ENCODE results near the gene MUC20.
A peak's percentile ranks its signal among the peaks of the same experiment; 100 is the strongest.

The MUC20 gene

DNA sequence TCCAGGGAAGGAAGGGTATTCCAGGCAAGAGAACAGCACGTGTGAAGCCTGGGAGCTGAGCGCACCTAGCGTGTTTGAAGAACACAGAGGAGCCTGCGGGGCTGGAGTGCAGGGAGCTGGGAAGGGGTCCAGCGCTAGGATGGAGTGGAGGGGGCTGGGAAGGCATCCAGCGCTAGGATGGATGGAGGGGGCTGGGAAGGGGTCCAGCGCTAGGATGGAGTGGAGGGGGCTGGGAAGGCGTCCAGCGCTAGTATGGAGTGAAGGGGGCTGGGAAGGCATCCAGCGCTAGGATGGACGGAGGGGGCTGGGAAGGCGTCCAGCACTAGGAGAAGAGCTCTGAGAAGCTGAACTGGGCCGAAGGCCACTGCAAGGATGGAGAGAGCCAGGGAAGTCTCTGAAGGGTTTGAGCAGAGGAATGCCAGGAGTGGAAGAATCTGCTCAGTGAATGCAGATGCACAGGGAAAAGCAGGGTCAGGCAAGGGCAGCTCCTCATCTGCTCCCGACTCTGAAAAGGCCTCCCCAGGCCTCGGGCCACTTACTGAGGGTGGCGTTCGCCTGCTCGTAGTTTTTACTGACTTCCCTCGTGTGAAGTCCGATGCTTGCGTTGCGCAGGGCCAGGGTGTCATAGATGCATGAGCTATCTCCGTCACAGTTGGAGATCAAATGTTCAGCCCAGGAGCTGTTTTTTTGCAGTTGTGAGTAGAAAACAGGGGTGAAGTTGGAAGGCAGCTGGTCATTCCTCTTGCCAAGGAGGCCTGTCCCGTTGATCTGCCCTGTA, 39.8 kb downstream of the MUC20 start:
- Mint-ChIP-seq H3K27ac (no peak overlapping the region), H3K9me3 (no peaks in the 10 kb centered on the region), H3K4me3 (no peak overlapping the region), H3K27me3 (peaks cover 92% of the 10 kb centered on the region), H3K36me3 (peaks cover 1% of the 10 kb centered on the region), H3K4me1 (peaks cover 14% of the 10 kb centered on the region)
- peak; percentile 13 for DNase-seq
- CTCF ChIA-PET, result interaction anchor here (1.1 kb wide), 1 partner anchor 90 kb away, joined by 5 read pairs; no protein-coding TSS in a partner anchor

DNA sequence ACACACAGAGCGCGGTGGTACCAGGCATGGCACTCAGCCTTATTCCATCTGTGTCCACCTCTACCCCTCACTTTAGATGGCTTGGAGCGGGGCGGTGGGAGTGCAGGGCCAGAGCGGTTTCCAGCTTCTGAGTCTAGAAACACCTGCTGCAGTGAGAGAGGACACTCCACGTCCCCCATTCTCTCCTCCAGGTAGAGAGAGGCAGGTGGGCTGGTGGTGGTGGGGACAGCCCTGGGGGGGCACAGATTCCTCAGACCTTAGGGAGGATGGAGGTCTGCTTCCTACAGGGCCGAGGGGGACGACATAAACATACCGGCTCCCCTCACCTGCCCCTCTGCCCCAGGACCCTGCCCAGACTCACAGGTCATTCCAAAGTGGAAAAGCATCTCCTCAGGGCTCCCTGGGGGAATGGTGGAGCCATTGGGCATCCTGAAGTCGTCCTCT, 40.4 kb downstream of the MUC20 start:
- CTCF ChIA-PET, result interaction anchor here (1.1 kb wide), 1 partner anchor 90 kb away, joined by 5 read pairs; no protein-coding TSS in a partner anchor
- no peak overlapping the region for H3K4me3 Mint-ChIP-seq
- H3K27me3 Mint-ChIP-seq, result peaks cover 95% of the 10 kb centered on the region
- peak; percentile 4 for DNase-seq
- peaks cover 9% of the 10 kb centered on the region for H3K4me1 Mint-ChIP-seq
- H3K27ac Mint-ChIP-seq, result no peak overlapping the region
- H3K36me3 Mint-ChIP-seq, result peaks cover 1% of the 10 kb centered on the region
- no peaks in the 10 kb centered on the region for H3K9me3 Mint-ChIP-seq

DNA sequence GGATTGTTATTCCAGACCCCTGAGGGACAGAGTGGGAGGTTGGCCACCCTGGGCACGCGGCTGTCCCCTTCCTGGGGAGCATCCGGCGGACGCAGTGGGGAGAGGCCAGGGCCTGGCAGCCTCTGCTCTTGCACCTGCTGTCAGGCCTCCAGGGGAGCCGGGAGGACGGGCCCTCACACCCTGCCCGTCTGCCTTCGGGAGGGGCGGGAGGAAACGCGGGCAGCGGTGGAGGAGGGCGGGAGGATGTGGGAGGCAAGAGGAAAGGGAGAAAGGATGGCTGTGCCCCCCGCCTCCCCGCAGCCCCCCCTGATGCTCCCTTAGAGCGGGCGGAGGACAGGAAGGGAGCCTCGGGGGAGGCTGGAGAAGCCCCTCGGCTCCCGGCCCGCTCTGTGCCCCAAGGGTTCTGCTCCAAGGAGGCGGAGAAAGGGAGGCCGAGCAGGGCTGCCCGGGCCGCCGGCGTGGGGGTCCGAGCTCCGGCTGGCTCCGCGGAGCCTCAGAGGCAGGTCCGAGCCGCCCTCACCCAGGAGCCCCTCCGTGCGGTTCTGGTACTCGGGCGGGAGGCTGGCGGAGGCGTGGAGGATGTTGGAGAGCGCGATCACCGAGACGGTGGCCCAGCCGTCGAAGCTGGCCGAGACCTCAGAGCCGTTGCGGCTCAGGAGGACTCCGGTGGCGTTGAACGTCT, 40.9 kb downstream of the MUC20 start:
- H3K27ac Mint-ChIP-seq, result no peak overlapping the region
- H3K27me3 Mint-ChIP-seq, result peaks cover 91% of the 10 kb centered on the region
- peak; percentile 31 for DNase-seq
- no peak overlapping the region for H3K4me3 Mint-ChIP-seq
- CTCF ChIA-PET, result no interaction called here
- H3K36me3 Mint-ChIP-seq, result peaks cover 1% of the 10 kb centered on the region
- no peaks in the 10 kb centered on the region for H3K9me3 Mint-ChIP-seq
- H3K4me1 Mint-ChIP-seq, result peaks cover 7% of the 10 kb centered on the region

DNA sequence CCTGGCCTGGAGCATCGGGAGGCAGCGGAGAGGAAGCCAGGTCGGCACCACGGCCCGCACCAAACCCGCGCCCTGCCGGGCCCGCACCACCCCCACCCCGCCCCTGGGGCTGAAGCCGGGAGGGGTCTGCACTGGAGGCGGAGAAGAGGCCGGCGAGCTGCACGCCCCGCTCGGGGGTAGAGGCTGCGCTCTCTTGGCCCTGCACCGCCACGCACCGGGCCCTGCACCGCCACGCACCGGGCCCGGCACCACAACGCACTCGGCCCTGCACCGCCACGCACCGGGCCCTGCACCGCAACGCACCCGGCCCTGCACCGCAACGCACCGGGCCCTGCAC, 41.4 kb downstream of the MUC20 start:
- CTCF ChIA-PET, result no interaction called here
- Mint-ChIP-seq H3K4me3 (no peak overlapping the region), H3K4me1 (peaks cover 5% of the 10 kb centered on the region), H3K36me3 (peaks cover 1% of the 10 kb centered on the region), H3K9me3 (peaks cover under 1% of the 10 kb centered on the region), H3K27me3 (peaks cover 86% of the 10 kb centered on the region), H3K27ac (no peak overlapping the region)
- DNase-seq, result peak; percentile 18

DNA sequence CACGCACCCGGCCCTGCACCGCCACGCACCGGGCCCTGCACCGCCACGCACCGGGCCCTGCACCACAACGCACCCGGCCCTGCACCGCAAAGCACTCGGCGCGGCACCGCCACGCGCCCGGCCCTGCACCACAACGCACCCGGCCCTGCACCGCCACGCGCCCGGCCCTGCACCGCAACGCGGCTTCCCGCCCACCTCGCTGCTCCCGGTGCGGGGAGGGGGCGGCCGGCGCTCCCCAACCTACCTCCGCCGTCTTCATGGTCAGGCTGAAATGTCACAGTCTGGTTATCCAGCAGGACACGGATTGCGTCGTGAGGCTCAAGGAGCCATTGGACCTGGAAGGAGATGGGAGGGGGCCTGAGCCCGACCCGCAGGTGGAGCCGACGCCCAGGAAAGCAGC, 41.8 kb downstream of the MUC20 start:
- CTCF ChIA-PET, result no interaction called here
- no peak for DNase-seq
- peaks cover 82% of the 10 kb centered on the region for H3K27me3 Mint-ChIP-seq
- peaks cover 5% of the 10 kb centered on the region for H3K4me1 Mint-ChIP-seq
- no peak overlapping the region for H3K4me3 Mint-ChIP-seq
- peaks cover 1% of the 10 kb centered on the region for H3K36me3 Mint-ChIP-seq
- peaks cover 3% of the 10 kb centered on the region for H3K9me3 Mint-ChIP-seq
- H3K27ac Mint-ChIP-seq, result no peak overlapping the region

DNA sequence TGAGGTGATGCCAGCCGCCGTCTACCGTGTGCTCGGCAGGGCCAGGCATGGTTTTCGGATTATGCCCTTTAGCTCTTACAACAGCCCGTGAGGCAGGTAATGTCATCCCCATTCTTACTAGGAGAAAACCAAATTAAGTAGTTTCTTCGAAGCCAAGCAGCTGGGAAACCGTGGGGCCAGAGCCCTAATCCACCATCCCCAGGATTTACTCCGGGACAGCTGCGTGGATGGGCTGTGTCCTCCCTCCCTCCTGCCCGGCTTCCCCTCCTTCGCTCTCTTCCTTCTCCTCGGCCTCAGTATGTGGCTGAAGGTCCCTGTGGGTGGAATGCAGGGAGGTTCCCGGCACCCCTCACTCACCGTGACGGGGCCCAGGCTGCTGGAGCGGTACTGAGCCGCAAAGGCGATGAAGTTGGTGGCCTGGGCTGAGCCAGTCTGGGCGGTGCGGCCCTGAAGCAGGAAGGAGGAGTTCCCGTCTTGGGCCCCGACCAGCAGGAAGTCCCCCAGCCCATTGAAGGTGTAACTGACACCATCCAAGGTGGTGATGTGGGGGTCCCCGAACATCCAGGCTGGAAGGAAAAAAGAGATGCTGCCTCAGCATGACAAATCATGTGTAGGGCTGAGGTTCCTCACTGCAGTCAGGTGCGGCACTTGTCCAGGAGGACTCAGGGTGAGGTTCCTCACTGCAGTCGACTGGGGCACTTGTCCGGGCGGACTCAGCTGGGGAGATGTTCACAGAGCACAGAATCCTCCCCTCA, 42.5 kb downstream of the MUC20 start:
- Mint-ChIP-seq H3K27me3 (peaks cover 75% of the 10 kb centered on the region), H3K9me3 (peaks cover 3% of the 10 kb centered on the region), H3K27ac (no peak overlapping the region), H3K36me3 (peaks cover 1% of the 10 kb centered on the region), H3K4me3 (no peak overlapping the region), H3K4me1 (peaks cover 5% of the 10 kb centered on the region)
- DNase-seq, result no peak
- CTCF ChIA-PET, result no interaction called here

DNA sequence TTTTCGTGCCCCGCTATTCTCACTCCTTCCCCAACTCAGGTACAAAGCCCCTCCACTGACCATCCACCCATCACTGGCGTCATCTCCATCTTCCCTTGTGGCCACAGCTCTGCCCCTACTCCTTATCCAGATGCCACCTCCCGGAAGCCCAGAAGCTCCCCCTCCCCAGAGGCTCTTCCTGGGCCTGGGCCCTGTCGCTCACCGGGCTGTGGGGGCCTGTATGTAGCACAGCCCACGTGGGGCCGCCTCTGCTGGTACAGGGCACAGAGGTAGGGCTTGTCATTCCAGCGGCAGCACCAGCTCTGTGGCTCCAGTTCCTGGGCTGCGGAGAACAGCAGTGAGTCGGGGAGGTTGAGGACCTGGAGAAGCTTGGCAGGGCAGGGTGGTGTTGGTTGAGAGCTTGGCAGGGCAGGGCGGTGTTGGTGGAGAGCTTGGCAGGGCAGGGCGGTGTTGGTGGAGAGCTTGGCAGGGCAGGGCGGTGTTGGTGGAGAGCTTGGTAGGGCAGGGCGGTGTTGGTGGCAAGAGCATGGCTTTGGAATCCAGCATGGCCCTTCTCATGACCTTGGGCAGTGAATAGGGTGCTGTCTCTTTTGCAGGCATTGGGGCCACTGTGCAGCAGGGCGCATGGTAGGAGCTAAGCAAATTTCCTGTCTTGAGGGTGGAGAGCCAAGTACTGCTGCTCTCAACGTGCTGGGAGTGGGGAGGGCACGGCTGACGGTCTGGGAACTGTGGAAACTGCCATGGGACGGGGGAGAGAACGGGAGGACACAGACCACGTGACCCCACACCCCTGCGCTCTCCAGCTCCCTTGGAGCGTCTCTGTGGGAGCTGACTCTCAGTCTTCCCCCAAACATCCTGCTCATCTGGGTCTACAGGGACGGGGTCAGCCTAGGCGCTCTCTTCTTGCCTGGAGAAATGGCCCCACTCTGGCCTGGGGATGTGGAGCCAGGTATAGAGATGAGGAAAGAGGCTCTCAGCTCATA, 43.4 kb downstream of the MUC20 start:
- Mint-ChIP-seq H3K36me3 (peaks cover 1% of the 10 kb centered on the region), H3K27ac (no peak overlapping the region), H3K4me3 (no peak overlapping the region), H3K27me3 (peaks cover 69% of the 10 kb centered on the region), H3K9me3 (peaks cover 3% of the 10 kb centered on the region), H3K4me1 (peaks cover 5% of the 10 kb centered on the region)
- no peak for DNase-seq
- CTCF ChIA-PET, result no interaction called here

DNA sequence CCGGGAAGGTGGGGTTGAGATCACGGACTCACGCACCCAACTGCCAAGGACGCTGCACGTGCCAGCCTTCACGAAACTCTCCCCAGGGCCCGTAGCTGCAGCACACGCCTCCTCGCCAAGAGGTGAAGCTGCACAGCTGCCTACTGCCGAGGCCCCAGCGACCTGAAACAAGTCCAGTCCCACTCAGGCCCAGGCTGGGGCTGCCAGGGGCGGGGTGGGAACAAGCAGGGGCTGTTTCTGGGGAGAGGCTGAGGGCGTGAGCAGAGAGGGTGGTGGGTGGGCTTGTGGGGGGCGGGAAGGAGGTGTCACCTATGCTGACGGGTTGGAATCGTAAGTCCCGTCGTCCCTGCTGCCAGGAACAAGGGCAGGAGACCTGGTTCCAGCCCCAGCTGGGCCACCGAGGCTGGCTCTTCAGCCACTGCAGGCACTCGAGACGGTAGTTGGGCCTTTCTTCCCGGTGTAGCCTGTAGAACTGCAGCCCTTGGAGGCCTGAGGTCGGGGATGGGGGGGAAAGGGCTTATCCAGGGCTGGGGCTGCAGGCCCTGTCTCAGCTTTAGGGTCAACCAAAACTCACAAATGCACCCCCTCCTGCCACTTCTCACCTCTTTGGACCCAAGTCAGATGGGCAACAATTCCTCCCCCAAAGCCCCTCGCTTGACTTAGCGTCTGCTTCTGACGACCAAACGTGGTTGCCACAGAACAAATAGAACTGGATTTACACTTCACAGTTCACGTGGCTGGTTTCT, 44.4 kb downstream of the MUC20 start:
- Mint-ChIP-seq H3K4me1 (peaks cover 5% of the 10 kb centered on the region), H3K4me3 (no peak overlapping the region), H3K27ac (no peak overlapping the region), H3K27me3 (peaks cover 59% of the 10 kb centered on the region), H3K36me3 (peaks cover 1% of the 10 kb centered on the region), H3K9me3 (peaks cover 3% of the 10 kb centered on the region)
- DNase-seq, result peak; percentile 13
- CTCF ChIA-PET, result no interaction called here

DNA sequence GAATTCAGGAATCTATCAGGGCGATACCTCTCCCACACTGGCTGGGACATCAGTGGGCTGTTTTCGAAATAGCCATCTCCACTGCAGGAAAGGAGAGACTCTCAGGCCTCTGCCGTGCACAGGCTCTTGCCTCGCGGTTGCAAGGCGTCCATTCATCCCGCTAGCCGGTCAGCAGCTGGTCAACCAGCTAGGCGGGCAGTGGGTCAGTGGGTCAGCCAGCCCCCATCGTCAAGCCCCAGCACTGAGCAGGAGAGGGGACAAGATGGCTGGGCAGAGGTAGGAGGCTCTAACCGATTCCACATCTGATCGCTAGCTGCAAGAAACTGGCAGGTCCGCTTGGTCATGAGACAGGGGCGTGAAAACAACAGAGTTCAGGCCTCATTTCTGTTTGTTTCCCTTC, 45.9 kb downstream of the MUC20 start:
- Mint-ChIP-seq H3K4me1 (peaks cover 2% of the 10 kb centered on the region), H3K36me3 (peaks cover 1% of the 10 kb centered on the region), H3K9me3 (peaks cover 3% of the 10 kb centered on the region), H3K27ac (no peak overlapping the region), H3K27me3 (peaks cover 43% of the 10 kb centered on the region), H3K4me3 (no peak overlapping the region)
- CTCF ChIA-PET, result no interaction called here
- peak; percentile 7 for DNase-seq

DNA sequence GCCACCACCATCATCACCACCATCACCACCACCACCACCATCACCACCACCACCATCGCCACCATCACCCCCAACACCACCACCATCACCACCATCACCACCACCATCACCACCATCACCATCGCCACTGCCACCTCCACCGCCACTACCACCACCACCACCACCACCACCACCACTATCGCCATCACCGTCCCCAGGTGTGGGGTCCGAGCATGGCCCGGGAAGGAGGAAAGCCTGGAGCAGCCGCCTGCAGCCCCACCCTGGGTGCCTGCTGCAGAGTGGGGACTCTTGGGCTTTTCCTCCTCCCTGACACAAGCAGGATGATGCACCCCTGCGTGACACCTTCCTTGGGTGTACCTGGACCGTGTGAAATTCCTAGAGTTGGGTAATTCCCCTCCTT, 47.0 kb downstream of the MUC20 start:
- CTCF ChIA-PET, result no interaction called here
- H3K9me3 Mint-ChIP-seq, result peaks cover 5% of the 10 kb centered on the region
- H3K36me3 Mint-ChIP-seq, result peaks cover 1% of the 10 kb centered on the region
- no peak overlapping the region for H3K4me3 Mint-ChIP-seq
- H3K27me3 Mint-ChIP-seq, result peaks cover 34% of the 10 kb centered on the region
- no peak overlapping the region for H3K27ac Mint-ChIP-seq
- DNase-seq, result peak; percentile 10
- H3K4me1 Mint-ChIP-seq, result peaks cover 2% of the 10 kb centered on the region

DNA sequence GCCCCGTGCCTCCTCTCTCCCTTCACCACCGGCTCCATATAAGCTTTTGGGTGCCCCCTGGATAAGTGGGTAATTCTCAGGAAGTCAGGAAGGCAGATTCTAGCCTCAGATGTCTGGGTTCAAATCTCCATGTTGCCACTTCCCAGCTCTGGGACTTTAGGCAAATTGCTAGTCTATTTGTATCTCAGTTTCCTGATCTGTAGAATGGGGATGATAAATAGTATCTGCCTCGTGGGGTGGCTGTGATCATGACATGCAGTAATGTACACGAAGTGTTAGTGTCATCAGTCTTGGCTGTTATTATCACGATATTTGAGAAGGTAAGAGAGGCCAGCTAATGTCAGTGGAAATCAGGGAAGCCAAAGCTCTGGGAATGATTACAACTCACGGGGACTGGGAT, 47.6 kb downstream of the MUC20 start:
- H3K9me3 Mint-ChIP-seq, result peaks cover 5% of the 10 kb centered on the region
- no peak for DNase-seq
- no peak overlapping the region for H3K4me3 Mint-ChIP-seq
- H3K36me3 Mint-ChIP-seq, result no peaks in the 10 kb centered on the region
- CTCF ChIA-PET, result no interaction called here
- H3K27ac Mint-ChIP-seq, result no peak overlapping the region
- H3K27me3 Mint-ChIP-seq, result peaks cover 28% of the 10 kb centered on the region
- no peaks in the 10 kb centered on the region for H3K4me1 Mint-ChIP-seq

DNA sequence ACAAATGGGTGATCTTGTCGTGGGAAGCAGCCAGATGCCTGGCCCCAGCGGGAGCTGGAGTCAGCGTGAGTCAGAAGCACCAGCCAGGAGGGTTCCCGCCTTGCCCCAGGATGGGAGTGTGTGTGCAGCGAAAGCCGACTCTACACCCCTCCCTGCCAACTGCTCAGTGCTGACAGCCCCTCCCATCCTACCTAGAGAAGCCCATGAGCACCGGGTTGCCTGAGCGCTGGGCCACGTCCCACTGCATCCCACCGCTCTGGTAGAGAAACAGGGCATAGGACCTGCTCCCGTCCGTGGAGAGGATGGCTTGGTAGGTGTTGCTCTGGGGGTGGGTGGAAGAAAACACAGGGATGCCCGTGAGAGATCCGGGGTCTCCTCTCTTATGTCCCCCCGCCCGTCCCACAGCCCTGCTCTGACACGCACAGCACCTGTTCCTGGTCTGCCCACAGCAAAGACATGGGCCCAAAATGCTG, 48.1 kb downstream of the MUC20 start:
- peaks cover 5% of the 10 kb centered on the region for H3K9me3 Mint-ChIP-seq
- CTCF ChIA-PET, result no interaction called here
- H3K4me3 Mint-ChIP-seq, result no peak overlapping the region
- peak; percentile 8 for DNase-seq
- H3K27me3 Mint-ChIP-seq, result peaks cover 23% of the 10 kb centered on the region
- H3K4me1 Mint-ChIP-seq, result no peaks in the 10 kb centered on the region
- H3K36me3 Mint-ChIP-seq, result no peaks in the 10 kb centered on the region
- H3K27ac Mint-ChIP-seq, result no peak overlapping the region

DNA sequence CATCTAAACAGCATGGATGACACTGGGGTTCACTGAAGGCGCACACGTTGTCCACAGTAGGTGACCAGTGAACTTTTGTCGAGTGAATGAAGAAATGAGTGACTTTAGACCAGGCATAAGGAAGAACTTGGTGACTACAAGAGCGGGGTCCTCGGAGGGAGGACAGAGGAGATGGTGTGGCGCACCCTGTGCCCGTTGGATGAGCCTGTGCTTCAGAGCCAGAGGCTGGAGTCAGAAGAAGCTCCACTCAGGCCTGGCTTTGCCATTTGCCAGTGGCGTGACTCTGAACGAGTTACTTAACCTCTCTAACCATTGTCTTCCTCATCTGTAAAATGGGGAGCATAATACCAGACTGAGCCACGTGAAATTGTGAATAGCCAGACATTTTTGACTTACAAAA, 48.8 kb downstream of the MUC20 start:
- CTCF ChIA-PET, result interaction anchor here (1.2 kb wide), 1 partner anchor 10 kb away, joined by 3 read pairs; no protein-coding TSS in a partner anchor
- no peaks in the 10 kb centered on the region for H3K4me1 Mint-ChIP-seq
- no peak overlapping the region for H3K27ac Mint-ChIP-seq
- peaks cover 5% of the 10 kb centered on the region for H3K9me3 Mint-ChIP-seq
- DNase-seq, result peak; percentile 11
- H3K4me3 Mint-ChIP-seq, result no peak overlapping the region
- H3K27me3 Mint-ChIP-seq, result peaks cover 16% of the 10 kb centered on the region
- H3K36me3 Mint-ChIP-seq, result no peaks in the 10 kb centered on the region

All from activated naive CD4-positive, alpha-beta T cell treated with anti-CD3 and anti-CD28 coated beads, Interleukin-2, amount 10 ng/mL, durations not matched to agents 7 days and 5 days (primary cell).